DMS 273 treated with DMSO at 0.1 percent for 48 hours (cell line): ENCODE results near the gene LEKR1.
"Not testable (repeated sequence)": the region's sequence is repeated elsewhere in the genome, so short reads cannot be mapped to it uniquely, and the experiment has no call there.

Experiments used
- DNase-seq: peaks from one replicate; lab custom pipeline; 2025; lab: John Stamatoyannopoulos, UW

Gene LEKR1

GRCh38 chr3:156826144-156826895, at the start of gene LEKR1:
Gene LEKR1, plus strand, starts transcription at chr3:156826353. Its CDS starts 2,977 bp downstream, at chr3:156829330.
- peak; percentile 59 for DNase-seq

GRCh38 chr3:156776871-156777270, 49.3 kb upstream of the LEKR1 start:
- no peak for DNase-seq

DNA sequence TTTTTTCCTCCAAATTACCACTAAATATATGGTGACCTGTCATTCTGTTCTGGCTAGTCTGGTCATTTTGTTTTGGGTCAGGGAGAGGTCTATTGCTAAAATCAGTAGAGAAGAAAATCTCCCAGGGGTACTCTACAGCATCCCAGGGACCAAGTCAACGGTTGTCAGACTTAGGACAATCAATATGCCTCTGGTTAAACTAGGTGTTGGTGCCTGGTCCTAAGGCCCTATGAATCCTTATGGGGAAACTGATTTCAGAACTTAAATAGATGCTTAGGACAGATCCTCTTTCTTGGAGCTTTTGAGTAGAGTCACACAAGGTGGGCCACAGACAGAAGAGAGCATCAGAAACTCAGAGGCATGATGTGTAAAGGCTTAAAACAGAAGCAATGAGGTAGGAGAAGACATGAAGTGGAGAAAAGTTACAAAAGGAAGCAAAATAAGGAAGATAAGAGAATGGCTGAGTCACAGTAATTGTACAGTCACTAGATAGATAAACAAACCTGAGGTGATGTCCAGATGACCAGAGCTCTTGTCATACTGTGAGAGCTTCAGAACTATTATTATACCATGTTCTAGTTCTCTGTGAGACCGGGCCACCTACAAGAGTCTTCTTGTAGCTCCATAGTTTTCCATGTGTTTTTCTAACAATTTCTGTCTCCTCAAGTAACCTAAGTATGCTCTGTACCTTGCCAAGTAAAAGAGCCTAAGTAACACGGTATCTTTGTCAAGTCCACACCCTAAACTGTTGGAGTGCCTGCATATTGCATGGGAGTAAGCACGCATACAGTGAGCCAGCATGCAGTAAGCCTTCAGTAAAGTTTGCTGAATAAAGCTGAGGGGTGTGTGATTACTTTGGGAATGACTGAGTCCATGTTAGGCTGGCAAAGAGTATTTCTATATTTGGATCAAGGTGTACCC, 44.6 kb upstream of the LEKR1 start:
- no peak for DNase-seq

- DNase-seq, result no peak
Observed at GRCh38 chr3:156782319-156782718, 43.8 kb upstream of the LEKR1 start.

DNA sequence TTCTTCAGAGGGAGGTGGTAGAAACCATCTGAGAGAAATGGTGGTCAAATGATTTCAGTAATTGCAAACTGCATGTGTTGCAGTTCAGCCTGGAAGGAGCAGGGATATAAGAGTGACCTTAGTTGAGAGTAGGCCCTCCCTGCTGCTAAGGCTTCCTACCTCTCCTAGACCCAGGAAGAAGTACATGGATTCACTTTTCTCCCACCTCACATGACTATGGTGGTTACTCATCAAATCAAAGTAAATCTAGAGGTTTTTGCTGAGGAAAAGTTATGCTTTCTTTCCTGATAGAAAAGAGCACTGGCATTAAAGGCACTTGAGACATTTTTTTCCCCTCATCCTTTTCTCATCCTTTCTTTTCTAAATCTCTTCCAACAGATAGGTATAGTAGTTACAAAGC, 43.2 kb upstream of the LEKR1 start:
- no peak for DNase-seq

DNA sequence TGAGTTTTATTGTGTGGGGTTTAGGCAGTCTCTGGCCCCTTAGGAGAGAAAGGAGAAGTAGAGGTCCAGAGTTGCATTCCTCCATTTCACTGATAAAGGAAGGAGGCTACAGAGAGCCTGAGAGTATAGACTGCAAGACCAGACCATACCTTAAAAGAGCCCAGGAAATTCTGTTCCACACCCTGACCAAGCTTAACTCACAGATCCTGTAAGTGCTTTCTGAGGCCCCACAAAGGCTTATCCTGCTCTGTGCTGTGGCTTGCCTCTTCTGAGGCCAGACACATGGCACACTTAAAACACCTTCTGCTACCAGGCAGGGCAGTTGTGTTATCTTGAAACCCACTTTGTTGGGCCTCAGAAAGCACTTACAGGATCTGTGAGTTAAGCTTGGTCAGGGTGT, 39.2 kb upstream of the LEKR1 start:
- no peak for DNase-seq

- DNase-seq, result no peak
Observed at GRCh38 chr3:156787926-156788663, 38.1 kb upstream of the LEKR1 start.

GRCh38 chr3:156788846-156789245, 37.3 kb upstream of the LEKR1 start:
- DNase-seq, result no peak

- DNase-seq, result no peak
Observed at GRCh38 chr3:156790156-156790555, 36.0 kb upstream of the LEKR1 start.

DNA sequence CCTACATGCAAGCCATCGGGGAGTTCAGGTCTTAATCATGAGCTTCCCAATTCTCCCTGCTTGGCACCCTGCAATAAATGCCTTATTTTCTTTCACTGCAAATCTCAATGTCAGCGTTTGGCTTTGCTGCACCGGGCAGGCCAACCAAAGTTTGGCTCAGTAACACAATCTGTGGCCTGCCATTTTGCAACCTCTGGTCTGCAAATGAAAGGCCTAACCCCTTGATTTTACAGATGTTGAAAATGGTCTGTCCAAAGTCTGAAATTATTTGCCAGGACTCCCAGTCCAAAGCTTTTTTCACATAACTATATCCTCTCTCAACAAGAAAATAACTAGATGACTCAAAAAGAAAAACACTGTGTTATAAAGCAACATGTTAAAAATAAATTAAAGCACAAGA, 34.0 kb upstream of the LEKR1 start:
- DNase-seq, result no peak

DNA sequence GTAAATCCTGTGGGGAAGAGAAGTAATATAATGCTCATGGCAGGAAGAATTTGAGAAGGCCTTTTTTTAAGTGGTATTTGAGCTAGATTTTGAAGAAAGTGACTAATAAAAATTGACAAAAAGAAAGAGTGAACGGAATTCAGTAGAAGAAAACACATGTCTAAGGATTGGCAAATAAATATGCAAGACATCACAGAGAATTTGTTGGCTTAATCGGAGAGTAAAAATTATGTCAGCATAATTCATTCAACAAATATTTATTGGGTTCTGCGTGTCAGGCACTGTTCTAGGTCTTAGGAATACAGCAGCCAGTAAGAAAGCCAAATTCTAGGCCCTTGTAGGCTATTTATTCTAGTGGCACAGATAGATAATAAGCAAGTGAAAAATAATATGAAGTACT, 33.6 kb upstream of the LEKR1 start:
- DNase-seq, result no peak

DNA sequence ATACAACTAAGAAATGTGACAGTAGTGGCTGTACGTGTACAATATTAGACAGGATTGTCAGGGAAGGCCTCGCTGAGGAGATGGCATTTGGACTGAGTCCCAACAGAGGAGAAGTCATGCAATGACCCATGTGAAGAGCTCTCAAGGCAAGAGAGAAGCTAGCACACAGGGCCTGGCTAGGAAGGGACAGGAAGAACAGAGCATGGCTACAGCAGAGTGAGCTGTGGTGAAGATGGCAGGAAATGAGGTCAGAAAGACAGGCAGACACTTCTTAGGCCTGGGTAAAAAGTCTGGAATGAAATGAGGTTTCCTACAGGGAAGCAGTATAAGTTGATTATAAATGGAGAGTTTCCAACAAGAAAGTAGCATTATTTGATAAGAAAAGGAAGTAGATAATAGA, 33.2 kb upstream of the LEKR1 start:
- no peak for DNase-seq

GRCh38 chr3:156793400-156793799, 32.8 kb upstream of the LEKR1 start:
- no peak for DNase-seq

GRCh38 chr3:156793851-156794250, 32.3 kb upstream of the LEKR1 start:
- DNase-seq, result no peak

DNA sequence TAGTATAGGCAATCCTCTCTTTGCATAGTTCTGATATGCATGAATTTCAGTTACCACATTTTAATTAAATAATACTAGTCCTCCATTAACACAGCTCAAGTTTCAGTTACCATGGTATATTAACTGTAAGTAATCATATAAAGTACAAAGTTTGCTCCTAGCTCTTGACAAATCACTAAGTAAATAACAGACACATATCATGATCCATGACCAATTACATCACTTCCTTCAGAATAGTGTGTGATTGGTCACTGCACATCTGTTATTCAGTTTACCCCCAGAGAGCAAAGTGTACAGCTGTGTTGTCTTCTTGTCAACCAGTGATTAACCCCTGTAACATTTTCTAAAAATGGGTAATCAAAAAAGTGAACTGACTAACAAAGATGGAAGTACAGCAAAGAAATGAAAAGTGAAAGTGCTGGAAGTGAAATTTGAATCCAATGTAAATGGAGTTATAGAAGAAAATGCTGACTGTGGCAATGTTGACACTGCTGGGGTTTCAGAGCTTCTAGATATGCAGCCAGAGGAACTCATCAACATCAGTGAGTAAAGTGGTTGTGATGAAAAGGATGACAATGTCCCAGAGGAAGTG, 30.2 kb upstream of the LEKR1 start:
- DNase-seq, result no peak

GRCh38 chr3:156797368-156797767, 28.8 kb upstream of the LEKR1 start:
- DNase-seq, result no peak

DNA sequence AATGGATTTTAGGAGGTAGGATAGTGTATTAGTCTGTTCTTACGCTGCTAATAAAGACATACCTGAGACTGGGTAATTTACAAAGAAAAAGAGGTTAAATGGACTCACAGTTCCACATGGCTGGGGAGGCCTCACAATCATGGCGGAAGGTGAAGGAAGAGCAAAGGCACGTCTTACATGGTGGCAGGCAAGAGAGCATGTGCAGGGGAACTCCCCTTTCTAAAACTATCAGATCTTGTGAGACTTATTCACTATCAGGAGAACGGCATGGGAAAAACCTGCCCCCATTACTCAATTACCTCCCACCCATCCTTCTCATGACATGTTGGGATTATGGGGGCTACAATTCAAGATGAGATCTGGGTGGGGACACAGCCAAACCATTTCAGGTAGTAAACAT, 25.9 kb upstream of the LEKR1 start:
- DNase-seq, result not testable (repeated sequence)

GRCh38 chr3:156801746-156802145, 24.4 kb upstream of the LEKR1 start:
- no peak for DNase-seq

GRCh38 chr3:156802821-156803606, 23.1 kb upstream of the LEKR1 start:
- no peak for DNase-seq

DNA sequence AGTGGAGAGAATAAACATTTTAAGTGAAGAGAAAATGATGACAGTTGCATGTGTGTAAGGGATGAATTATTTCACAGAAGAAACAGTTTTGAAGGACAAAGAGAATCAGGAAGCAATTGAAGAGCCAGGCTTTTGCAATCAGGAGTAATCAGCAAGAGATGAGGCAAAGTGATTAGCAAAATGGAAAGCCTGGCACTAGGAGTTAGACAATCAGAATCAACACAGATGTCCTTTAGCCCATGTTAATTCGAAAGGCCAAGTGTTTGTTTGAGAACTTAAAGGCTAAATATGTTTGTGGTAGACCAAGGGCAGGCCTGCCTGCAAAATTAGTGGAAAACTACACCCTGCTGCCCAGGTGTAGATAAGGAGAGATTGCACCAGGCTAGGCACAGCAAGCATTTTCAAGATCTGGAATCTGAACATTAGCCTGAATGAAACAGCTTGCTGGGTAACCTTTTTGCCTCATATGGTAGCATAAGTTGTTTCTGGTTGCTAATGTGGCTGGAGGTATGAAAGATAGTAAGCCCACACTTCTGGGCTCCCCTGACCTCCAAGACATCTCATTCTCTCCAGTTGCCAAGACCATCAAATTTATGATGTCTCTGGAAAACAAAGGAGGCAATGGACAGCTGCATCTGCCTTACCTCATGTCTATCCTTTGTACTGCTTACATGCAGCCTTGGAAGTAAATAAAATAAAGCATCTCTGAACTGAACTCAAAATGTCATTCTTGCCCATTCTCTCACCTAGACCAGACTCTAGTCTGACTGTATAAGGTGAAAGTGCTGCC, 22.0 kb upstream of the LEKR1 start:
- no peak for DNase-seq
